Stimulated activated CD4-positive, alpha-beta T cell treated with anti-CD3 and anti-CD28 coated beads, Interleukin-1b, Interleukin-23, amount 100 ng/mL, for 4 hours (primary cell): ENCODE data around the gene MARCHF9.

ENCODE experiments used
- DNase-seq, 2 donors: peaks; one replicate each; pipeline ENCODE4 v3.0.0-alpha.2; 2020; ENCODE audit warnings: low read depth in 2 of 2

The MARCHF9 gene

DNA sequence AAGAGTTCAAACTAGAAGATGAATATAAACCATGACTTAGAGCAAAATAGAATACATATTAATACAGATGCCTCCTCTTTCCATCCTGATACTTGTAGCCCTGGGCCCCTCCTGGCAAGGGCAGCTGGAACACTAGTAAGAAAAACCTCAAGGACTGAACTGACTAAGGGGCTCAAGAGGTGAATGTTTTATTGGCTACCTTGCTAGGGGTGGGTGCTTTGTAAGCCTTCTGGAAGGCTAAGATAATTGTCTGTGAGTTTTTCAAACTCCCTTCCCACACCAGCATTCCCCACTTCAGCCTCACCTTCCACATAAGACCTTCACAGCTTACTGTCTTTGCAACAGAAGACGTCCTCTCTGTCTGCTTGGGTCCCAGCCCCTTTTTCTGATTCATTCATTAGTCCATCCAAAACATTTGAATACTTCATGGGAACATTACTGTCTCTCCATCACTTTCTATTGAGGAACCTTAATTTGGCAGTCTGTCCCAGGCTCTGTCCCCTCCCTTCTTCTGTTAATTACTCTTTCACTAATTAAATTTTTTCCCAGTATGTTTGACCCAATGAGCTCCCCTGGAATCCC is 1.1 kb upstream of the MARCHF9 start:
- DNase-seq, result no peak

DNA sequence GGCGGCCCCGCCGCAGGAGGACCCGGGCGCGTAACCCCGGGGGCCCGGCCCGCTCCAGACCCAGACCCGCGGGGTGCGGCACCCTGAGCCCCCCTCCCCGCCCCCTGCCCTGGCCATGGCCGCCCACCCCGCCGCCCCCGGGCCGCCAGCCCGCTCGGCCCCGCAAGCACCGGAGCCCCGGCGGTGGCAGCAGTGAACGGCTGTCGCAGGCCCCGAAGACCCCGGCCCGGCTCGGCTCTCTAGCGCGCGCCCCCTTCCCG is 221 bp downstream of the MARCHF9 start:
- no peak for DNase-seq

- DNase-seq, result peak in 1 of 2 donors; percentile 26
Measured at GRCh38 chr12:57755454-57756372, 810 bp downstream of the MARCHF9 start.

DNA sequence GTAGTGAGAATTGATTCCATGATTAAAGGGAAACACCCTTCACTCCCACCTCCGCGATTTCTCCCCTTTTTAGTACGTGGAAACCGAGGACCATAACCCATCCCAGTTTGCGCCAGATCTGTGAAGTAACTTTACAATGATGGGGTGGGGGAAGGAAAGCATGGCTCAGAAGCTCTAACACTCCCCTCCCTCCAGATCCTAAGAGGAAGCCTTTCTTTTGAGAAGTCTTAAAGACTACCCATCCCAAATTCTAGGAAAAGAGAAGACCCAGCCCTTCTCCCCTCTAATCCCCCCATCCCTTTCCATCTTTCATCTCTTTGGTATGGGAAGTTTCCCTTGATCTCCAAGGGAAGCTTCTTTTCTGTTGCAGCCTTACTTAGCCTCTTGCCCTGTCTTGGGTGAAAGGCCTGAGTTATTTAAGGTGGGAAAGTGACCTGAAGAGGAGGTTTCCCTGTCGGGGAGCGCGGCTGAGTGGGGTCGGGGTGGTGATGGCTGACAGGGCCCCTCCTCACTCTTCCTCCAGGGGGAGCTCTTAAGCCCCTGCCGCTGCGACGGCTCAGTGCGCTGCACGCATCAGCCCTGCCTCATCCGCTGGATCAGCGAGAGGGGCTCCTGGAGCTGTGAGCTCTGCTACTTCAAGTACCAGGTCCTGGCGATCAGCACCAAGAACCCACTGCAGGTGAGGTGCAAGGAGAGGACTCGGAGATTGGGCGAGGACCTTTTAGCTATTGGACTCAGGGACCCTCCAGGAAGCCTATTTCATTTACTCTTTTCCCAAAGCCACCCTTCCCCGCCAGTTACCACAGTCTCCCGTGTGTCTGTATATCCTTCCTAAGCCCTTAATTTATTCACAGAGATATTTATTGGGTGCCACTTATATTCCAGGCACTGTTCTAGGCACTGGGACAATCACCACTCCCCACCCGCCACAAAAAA is 1.8 kb downstream of the MARCHF9 start:
- peak; percentile 61 to 62 for DNase-seq

DNA sequence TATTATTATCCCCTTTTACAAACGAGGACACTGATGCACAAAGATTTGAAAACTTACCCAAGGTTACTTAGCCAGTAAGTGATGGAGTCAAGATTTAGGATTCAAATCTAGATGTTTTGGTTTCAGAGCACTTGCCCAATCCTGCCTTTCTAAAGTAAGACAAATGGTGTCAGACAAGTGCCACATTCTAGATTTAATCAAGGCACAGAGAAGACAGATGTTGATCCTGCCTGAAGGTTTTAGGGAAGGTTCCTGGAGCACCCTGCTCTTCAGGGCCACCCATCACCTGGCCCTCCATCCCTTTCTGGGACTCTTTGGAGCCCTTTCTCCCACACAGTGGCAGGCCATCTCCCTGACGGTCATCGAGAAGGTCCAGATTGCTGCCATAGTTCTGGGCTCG is 2.9 kb downstream of the MARCHF9 start:
- no peak for DNase-seq

DNA sequence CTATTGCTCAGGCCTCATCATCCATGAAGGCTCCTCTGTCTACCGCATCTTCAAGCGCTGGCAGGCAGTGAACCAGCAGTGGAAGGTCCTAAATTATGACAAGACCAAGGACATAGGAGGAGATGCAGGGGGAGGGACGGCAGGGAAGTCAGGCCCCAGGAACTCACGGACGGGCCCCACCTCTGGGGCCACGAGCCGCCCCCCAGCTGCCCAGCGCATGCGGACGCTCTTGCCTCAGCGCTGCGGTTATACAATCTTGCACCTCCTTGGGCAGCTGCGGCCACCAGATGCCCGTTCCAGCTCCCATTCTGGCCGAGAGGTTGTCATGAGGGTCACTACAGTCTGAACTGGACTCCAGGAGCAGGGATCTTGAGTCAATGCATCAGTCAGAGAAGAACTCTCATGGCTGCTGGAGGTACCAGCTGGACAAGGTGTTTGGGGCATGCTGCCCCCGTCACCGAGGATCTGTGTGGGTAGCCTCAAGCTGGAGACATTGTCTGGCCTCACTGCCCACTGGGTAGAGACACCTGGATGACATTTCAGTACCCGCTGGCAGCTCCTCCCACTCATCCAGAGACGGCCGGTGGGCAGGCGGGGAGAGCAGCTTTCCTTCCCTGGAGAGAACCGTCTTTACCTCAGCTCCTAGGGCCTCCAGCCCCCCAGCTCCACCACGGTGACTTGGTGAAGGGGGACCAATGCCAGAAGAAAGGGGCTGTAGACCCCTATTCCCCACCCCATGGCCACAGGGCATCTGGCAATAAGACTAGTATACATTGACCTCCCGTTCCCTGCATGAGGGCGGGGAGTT is 3.9 kb downstream of the MARCHF9 start:
- no peak for DNase-seq

- no peak for DNase-seq
Measured at GRCh38 chr12:57759360-57759980, 4.6 kb downstream of the MARCHF9 start.

GRCh38 chr12:57760347-57760982 is 5.6 kb downstream of the MARCHF9 start:
- no peak for DNase-seq

DNA sequence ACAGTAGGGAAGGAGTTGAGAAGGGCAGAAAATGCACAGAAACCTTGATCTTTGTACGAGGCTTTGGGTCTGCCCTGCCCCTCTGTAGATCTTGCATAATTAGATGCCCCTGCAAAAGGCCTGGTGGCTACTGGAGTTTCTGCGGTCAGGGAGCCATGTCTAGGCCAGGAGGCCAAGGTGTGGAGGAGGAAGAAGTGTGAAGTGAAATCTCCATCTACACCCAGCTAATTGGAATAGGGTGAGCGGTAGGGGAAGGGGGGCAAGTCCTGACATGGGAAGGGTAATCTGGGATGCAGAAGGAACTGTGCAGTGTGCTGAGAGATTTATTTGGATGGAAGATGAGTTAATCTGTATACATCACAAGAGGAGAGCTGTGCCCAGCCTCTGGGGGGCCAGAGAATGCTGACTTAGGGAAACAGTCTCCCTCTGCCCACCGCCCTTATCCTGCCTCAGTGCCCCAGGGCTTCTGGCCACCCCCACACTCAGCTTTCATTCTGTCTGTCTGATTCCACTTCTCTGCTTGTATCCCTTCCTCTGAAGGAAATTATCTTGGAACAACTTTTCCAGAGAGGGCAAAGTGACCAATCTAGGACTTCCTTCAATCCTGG is 6.6 kb downstream of the MARCHF9 start:
- no peak for DNase-seq

DNA sequence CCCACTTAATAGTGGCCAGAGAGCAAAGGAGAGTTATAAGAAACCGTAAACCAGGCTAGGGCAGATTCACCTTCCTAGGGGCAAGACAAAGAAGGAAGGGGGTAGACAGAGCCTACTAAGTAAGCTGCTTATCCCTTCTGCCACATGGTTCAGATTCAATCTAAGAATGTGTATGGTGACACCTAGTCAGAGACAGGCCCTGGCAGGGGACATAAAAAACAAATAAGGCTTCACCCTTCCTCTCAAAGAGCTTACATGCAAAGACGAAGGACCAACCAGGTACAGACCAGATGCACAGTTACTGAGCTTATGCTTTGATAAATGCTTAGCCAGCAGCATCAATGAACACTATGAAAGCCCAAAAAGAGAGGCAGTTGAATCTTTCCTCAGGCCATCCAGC is 7.6 kb downstream of the MARCHF9 start:
- no peak for DNase-seq

DNA sequence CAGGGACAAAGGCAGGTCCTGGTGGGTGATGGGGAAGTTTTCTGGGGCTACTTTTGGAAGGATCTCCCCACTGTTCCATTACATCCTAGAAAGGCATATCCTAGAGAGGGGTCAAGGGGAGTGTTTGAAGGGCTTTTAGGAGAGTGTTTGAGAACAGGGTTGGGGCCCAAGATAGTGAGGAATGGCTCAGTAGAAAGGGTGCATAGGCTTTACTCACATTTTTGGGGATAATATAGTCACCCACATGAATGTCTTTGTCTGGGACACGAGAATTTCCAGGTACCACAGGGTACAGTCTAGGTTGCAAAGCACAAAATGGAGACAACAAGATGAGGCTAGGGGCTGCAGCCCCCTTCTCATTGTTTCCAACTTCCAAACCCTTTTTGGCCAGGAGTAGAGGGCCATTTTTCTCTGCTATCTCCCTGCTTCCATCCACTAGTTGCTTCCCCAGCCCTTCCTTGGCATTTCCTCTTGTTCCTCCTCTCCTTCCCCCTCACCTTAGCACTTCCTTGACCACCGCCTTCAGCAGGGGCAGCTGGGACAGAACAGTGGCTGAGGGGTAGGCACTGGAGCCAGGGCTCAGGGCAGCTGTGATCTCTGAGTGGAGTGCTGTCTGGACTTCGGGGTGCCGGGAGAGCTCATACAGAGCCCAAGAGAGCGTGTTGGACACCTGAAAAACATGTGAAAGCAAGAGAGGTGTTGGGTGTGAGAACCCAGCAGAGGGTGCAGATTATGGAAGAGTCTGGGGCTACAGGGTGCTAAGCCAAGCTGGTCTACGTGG is 9.2 kb downstream of the MARCHF9 start:
- DNase-seq, result no peak

- DNase-seq, result peak in 1 of 2 donors; percentile 41
Measured at GRCh38 chr12:57764662-57765002, 9.7 kb downstream of the MARCHF9 start.

DNA sequence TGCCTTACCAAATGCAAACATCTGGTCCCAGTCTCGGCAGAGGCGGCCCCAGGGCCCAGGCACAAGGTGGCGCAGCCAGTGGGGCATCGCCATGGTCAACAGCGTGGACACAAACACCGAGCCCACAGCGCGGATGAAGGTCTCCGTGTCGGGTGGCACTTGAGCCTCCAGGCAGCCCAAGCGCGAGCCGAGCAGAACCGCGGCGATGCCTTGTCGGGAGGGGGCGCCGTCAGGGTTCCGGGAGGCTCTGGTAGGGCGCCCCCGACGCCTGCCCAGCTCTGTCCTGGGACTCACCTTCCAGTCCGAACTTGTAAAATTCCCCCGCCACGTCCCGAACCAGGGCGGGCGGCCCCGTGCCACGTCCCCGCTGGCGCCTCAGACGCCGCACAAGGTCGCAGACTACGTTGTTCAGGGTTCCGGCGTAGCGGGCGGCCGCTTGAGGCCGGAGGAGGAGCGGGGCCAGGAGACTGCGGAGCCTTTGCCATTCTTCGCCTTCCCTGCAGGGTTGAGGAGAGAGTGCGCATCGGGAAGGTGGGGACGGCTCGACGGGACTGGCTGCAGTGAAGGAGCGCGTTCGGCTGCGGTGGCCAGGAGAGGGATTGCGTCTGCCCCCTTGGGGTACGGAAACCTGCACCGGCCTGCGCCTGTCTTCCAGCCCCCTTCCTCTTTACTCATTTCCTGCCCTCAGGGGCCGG is 10.2 kb downstream of the MARCHF9 start:
- DNase-seq, result peak in 1 of 2 donors; percentile 63

DNA sequence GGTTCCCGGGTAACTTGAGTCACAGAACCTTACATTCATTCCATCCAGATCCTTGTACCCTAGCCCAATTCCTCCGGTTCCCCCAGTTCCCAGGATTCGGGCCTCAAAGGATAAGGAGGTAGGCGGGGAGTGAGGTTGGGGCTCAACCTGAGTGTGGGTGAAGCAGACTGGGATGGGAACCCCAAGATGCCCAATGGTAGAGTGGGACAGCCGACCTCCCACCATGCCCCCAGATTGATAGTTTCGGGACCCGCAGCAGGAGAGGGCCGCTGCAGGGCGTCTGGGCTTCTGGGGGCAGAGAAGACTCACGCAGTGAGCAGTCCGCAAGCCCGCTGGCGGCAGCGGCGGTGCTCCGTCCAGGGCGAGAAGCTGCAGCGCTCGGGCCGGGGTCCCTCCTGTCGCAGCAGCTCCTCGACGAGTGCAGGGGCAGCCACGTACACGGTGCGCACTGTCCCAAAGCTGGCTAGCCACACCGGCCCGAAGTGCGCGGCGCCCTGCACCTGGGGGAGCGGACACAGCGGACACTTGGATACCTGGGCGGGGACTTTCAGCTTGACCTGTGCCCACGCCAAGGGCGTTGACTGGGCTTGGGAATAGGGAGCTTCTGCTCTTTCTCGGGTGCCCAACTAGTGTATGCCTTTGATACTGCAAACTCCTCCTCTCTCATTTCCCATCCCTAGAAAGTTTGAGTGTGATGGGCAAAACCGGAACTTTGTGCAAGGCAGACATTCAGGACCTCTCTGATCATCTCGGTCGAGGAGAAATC is 11.0 kb downstream of the MARCHF9 start:
- DNase-seq, result no peak

DNA sequence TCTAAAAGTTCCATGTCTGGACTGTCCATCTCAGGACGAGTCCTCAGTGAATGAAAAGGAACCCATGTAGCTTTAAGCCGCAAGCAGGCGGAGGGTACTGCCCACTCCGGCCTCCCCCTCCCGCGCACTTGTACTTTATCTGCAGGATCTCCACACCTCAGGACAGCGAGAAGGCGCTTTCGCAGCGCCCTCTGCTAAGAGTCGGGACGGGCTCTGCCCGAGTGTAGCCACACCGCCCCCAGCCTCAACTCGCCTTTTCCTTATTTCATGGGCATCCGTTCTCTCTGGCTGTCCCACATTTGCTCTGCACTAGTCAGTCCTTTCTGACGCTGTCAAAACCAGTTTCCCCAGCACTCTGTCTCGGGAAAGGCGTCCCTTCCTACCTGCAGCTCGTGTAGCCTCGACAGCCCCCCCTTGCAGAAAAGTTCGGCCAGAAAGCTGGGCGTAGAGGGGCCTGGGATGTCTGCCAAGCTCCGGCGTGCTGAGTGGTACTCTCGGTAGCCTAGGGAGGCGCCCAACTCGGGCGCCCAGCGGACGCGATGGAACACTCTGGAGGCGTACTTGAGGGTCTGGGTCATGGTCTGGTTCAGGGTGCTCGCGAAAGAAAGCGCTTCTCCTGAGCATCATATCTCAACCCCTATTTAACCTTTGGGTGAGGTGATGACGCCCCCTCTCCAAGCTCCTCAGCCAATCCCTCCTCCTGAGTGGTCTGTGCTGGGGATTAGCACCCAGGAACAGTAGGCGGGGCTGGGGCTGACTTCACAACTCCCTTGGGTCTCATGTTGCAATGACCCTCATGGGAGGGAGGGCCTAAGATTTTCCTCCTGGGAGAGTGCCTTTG is 11.8 kb downstream of the MARCHF9 start, which contains the start of gene CYP27B1:
CYP27B1 (minus strand) TSS at position 615 of the 841 bp plus-strand sequence; CDS start at position 578, 37 bp downstream.
- no peak for DNase-seq

DNA sequence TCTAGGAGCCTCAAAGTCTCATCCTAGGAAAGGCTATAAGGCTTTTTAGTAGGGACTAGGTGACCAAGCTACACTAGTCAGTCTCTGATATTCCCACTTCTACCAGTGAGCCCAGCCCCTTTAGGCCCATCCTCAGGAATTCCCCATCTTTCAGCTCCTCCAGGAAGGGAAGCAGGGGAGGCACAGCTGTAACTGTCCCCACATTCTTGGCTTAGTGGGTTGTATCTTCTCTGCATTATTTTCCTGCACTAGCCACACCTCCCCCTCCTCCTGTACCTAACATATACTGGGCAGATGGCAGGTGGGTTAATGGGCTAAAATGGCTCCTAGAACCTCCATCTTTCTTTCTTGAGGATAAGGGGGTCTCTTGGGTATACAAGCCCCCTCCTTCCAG is 12.4 kb downstream of the MARCHF9 start:
- DNase-seq, result no peak

DNA sequence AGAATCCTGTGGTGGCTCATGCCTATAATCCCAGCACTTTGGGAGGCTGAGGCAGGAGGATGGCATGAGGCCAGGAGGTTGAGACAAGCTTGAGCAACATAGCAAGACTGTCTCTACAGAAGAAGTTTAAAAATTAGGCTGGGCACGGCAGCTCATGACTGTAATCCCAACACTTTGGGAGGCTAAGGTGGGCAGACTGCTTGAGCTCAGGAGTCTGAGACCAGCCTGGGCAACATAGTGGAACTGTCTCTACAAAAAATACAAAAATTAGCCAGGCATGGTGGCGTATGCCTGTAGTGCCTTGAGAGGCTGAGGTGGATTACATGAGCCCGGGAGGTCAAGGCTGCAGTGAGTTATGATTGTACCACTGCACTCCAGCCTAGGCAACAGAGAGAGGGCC is 13.0 kb downstream of the MARCHF9 start:
- no peak for DNase-seq
